NK-92 (cell line): Measurements from ENCODE around the gene CCNY.
"Not testable (repeated sequence)": the region's sequence is repeated elsewhere in the genome, so short reads cannot be mapped to it uniquely, and the experiment has no call there.

ENCODE experiments used
- DNase-seq: peaks from one replicate; lab custom pipeline; 2025; ENCODE audit not compliant: unreplicated experiment; lab: John Stamatoyannopoulos, UW

The CCNY gene

GRCh38 chr10:35353805-35354204 is 17.5 kb downstream of the CCNY start:
- DNase-seq: no peak

- DNase-seq: not testable (repeated sequence)
Observed at GRCh38 chr10:35354257-35354656, 17.9 kb downstream of the CCNY start.

- no peak for DNase-seq
Observed at GRCh38 chr10:35355971-35356724, 19.8 kb downstream of the CCNY start.

GRCh38 chr10:35356725-35357092 is 20.4 kb downstream of the CCNY start:
- no peak for DNase-seq

- no peak for DNase-seq
Observed at GRCh38 chr10:35359056-35359455, 22.7 kb downstream of the CCNY start.

GRCh38 chr10:35359873-35360272 is 23.6 kb downstream of the CCNY start:
- no peak for DNase-seq

GRCh38 chr10:35362701-35363350 is 26.5 kb downstream of the CCNY start:
- no peak for DNase-seq

- DNase-seq: no peak
Observed at GRCh38 chr10:35363587-35363986, 27.3 kb downstream of the CCNY start.

GRCh38 chr10:35364808-35365207 is 28.5 kb downstream of the CCNY start:
- DNase-seq: no peak

- no peak for DNase-seq
Observed at GRCh38 chr10:35365994-35366393, 29.7 kb downstream of the CCNY start.

GRCh38 chr10:35367107-35367859 is 31.0 kb downstream of the CCNY start:
- DNase-seq: no peak

GRCh38 chr10:35367982-35368381 is 31.7 kb downstream of the CCNY start:
- DNase-seq: no peak

- DNase-seq: no peak
Observed at GRCh38 chr10:35368485-35369048, 32.3 kb downstream of the CCNY start.

GRCh38 chr10:35369049-35369611 is 32.8 kb downstream of the CCNY start:
- DNase-seq: no peak

GRCh38 chr10:35371731-35372130 is 35.4 kb downstream of the CCNY start:
- no peak for DNase-seq

- no peak for DNase-seq
Observed at GRCh38 chr10:35372329-35372728, 36.0 kb downstream of the CCNY start.

- DNase-seq: no peak
Observed at GRCh38 chr10:35375091-35375765, 38.9 kb downstream of the CCNY start.

GRCh38 chr10:35377050-35377728 is 40.9 kb downstream of the CCNY start:
- no peak for DNase-seq

- DNase-seq: no peak
Observed at GRCh38 chr10:35378541-35379210, 42.4 kb downstream of the CCNY start.
